ENCODE data around the gene KATNAL2.

The KATNAL2 gene, protein sequence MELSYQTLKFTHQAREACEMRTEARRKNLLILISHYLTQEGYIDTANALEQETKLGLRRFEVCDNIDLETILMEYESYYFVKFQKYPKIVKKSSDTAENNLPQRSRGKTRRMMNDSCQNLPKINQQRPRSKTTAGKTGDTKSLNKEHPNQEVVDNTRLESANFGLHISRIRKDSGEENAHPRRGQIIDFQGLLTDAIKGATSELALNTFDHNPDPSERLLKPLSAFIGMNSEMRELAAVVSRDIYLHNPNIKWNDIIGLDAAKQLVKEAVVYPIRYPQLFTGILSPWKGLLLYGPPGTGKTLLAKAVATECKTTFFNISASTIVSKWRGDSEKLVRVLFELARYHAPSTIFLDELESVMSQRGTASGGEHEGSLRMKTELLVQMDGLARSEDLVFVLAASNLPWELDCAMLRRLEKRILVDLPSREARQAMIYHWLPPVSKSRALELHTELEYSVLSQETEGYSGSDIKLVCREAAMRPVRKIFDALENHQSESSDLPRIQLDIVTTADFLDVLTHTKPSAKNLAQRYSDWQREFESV

DNA sequence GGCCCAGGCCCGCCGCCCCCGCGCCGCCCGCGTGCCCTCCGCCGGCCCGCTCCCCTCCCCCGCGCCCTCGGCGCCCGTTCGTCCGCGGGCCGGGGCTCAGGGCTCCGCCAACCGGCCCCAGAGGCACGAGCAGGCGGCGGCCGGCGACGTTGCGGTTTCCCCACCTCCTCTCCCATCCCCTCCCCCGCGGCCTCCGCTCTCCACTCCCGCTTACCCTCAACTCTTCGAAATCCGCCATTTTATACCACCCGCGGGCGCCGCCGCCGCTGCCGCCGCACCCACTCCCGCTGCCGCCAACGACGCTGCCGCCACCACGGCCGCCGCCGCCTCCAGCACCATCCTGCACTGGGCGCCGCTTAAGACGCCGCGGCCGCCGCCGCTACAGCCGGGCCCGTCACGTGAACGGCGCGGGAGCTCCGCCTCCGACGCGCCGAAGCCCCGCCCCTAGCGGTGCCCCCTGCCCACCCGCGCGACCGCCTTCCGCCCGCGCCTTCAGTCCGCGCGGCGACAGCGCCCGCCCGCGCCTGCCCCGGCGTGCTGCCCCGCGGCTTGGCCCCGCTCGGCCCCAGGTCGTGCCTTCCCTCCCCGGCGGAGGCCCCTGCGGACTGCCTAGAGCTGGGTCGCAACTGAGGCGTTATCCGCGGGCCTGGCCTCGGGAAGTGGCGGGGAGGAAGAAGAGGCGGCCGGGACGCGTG lies at the start of gene KATNAL2, which contains the start of gene PIAS2:
KATNAL2 (plus strand) TSS at position 495 of the 695 bp plus-strand sequence. CDS start 29,271 bp downstream, outside the sequence.
PIAS2 (minus strand) TSS at position 400 of the 695 bp plus-strand sequence; CDS start at position 238, 162 bp downstream.
- peak; percentile 77 for DNase-seq

DNA sequence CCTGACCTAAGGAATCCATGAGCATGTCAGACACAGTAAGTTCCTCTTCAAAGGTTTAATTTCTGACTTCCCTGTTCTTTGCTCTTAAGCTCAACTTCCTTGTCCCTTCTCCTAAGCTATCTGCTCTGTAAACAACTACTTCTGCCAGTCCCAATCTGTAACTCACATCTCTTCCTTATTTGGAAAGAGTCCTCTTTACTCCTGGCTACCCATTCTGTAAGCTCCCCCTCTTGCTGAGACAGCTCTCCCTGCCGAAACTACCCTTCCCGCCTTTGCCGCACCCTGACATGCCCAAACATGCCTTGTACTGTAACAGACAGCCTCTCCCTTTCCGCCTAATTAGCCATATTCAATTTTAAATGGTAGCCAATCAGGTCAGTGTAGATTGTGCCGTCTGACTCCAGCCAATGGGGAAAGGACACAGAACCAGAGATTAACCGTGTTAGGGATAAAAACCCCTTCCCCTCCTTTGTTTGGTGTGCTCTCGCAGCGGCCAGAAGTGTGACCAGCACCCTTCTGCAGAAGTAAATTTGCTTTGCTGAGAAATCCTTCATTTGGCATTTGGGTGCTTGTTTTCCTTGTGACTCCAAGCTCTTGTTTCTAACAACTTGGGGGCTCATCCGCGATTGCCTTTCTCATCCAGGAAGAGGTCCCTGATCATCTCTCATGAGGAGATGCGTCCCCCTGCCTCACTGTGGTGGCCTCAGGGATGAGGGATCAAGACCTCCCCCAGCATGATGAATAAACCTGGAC lies 49.1 kb upstream of the KATNAL2 start:
- no peak for DNase-seq

DNA sequence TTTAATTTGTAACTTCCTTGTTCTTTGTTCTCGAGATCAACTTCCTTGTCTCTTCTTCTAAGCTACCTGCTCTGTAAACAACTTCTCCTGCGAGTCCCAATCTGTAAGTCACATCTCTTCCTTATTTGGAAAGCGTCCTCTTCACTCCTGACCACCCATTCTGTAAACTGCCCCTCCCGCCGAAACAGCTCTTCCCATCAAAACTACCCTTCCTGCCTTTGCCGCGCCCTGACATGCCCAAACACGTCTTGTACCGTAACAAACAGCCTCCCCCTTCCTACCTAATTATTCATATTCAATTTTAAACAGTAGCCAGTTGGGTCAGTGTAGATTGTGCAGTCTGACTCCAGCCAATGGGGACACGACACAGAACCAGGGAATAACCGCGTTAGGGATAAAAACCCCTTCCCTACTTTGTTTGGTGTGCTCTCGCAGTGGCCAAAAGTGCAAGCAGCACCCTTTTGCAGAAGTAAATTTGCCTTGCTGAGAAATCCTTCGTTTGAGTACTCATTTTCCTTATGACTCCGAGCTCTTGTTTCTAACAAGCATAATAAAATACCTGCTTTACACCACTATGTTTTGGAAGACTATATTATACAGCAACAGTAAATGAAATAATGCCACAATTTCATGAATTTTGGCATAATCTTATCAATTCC lies 39.9 kb upstream of the KATNAL2 start:
- no peak for DNase-seq

DNA sequence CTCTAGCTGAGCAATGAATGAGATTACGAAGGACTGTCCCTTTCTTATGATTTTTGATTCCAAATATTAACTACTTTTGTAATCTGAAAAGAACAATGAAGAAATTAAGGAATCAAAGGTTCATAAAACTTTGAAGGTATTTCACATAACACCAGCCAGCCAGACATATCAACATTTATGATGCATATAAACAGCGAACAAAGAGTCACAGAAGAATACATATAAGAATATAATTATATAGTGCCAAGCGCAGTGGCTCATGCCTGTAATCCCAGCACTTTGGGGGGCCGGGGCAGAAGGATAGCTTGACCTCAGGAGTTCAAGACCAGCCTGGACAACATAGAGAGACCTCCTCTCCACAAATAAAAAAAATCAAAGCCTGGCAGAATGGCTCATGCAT lies 34.2 kb upstream of the KATNAL2 start:
- no peak for DNase-seq

DNA sequence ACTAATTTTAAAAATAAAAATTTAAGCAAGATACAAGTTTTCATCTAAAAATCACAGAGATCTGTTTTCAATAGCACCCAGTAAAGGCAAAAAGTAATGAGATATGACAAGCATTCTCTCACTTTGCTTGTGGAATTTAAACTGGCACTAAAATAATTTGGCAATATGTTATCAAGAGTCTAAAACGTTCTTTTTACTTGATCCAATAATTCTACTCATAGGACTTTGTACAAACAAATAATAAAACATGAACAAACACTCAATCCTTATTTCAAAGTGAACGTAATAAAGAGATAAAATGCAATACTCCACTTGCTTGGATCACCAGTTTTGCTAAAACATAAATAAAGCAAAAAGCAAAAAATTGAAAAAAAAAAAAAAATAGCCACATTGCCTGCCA lies 30.5 kb upstream of the KATNAL2 start:
- DNase-seq: no peak

DNA sequence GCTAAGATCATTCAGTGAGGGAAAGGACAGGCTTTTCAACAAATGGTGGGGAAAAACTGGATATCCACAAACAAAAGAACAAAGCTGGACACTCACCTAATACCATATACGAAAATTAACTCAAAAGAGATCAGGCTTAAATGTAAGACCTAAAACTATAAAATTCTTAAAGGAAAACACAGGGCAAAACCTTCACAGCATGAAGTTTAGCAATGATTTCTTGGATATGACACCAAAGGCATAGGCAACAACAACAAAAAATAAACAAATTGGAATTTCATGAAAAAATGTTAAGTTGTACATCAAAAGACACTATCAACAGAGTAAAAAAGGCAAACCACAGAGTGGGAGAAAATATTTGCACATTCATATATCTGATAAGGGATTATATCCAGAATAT lies 28.4 kb upstream of the KATNAL2 start:
- DNase-seq: no peak

DNA sequence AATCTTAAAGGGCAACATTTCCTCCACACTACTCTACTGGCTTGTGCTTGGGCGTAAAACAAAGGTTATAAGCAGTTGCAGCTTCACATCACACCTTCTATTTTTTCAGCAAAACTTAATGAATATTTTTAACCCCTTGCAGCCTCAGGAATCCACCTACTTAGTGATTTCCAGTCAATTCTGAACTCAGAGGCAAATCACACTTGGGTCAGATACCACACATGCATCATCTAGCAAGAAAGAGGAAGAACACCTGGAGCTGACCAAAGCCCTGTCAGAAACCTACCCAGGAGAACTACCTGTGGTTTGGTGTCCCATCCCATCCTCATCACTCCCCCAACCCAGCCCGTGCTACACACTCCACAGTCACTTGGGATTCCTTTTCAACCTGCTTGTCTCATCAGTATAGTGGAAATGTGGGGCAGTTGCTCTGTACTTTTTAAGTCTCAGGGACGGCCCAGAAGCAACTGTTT lies 25.6 kb upstream of the KATNAL2 start:
- no peak for DNase-seq

DNA sequence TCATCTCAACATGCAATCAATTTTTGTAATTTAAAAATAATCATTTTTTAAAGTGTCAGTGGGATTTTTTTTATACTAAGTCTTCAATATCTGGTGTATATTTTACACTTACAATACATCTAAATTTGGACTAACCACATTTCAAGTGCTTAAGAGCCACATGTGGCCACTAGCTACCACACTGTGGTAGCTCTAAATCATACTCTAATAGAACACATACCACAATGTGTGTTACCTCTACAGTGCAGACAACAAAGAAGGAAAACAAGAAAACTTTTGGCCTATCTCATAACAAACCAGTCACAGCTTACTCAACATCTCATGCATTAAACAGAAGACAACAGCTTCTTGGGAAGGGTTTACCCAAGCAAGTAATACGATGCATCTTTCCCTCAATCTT lies 24.6 kb upstream of the KATNAL2 start:
- no peak for DNase-seq

DNA sequence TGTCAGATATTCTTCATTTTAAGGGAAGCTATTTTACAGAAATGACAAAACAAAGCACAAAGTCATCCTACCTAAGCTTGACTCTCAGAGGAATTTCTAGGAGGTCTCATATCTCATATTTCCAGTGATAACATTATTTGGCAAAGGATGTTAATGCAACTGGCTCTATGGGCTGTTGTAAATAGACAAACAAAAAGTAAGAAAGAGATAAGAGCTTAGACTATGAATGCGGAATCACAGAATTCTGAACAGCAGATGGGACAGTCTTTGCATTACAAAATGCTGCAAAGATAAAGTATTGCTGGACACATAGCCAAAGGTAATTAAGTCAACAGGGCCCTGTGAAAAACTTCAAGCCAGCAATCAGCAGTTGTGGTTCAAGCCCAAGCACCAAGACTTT lies 24.0 kb upstream of the KATNAL2 start:
- DNase-seq: no peak

DNA sequence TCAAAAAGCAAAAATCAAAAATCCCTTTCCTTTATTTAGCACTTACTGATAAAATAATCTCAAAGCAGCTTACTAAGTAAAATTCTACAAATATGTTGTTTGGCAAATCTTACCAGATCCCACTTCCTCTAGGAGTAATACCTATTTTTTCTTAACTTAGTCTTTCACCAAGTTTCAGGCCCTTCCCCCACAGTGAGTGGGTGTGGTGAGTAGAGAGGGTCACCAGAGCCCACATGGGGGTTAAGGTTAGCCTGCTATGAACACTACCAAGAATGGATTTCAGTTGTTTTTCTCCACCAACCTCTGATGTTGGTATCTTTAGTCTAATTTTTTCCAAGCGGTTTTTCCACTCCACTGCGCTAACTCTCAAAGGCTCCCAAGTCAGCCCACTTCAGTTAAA lies 23.3 kb upstream of the KATNAL2 start:
- DNase-seq: no peak

DNA sequence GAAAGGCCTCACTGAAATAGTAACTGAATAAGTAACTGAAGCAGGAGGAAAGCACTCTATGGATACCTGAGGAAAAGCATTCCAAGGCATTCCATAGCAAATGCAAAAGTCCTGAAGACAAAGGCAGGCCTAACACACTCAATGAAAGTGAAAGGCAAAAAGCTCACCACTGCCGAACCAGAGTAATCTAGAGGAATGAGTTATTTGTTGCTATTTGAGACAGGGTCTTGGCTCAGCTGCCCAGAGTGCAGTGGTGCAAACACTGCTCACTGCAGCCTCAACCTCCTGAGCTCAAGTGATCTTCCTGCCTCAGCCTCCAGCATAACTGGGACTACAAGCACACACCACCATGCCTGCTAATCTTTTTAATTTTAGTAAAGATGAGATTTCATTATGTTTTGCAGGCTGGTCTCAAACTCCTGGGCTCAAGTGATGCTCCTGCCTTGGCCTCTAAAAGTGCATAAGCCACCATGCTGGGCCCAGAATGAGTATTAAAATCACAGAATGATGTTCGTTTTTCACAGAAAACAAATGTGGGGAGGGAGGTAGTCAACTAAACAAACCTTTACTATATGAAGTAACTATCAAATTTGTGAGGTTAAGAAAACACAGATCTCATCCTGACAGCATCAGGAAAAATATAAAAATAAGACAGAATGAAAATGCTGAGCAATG lies 18.0 kb upstream of the KATNAL2 start:
- DNase-seq: no peak

DNA sequence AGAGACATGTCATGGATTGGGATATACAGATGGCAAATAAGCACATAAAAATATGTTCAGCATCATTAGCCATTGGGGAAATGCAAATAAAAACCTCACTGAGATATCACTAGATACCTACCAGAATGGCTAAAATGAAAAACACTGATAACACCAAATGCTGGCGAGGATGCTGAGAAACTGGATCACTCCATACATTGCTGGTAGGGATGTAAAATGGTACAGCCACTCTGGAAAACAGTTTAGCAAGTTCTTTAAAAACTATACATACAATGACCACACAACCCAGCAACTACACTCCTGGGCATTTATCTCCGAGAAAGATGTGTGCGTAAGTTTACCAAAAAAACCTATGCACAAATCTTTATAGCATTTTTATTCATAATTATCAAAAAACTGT lies 14.0 kb upstream of the KATNAL2 start:
- DNase-seq: no peak

DNA sequence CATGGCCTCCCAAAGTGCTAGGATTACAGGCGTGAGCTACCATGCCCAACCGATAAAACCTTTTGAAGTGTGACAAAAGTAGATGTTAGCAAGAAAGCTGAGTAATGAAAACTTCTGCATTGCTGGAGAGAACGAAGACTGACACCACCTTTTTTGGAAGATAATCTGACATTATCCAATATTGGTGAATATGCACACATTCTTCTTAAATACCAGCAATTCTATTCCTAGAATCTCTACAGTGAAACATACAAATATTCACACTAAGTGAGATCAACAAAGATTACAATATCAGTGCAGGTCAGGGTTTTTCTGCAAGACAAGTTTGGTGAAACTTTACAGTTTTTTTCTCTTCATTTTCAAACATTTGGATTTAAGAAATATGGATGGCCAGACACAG lies 7.9 kb upstream of the KATNAL2 start:
- no peak for DNase-seq

DNA sequence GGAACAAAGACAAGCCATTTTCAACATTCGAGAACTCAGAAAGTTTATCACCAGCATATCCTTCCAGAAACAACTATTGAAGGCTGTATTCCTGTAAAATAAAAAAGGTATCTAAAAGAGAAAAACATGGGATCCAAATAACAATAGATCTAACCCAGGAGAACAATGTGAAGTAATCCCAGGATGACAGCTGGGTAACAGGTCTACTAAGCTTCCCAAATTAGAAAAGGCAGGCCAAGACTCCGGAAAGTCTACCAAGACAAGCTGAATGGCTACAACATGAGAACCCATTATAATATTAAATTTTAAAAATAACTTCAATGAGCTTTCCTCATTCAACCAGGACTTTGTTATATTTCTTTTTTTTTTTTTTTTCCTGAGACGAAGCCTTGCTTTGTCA lies 6.5 kb upstream of the KATNAL2 start:
- DNase-seq: no peak

DNA sequence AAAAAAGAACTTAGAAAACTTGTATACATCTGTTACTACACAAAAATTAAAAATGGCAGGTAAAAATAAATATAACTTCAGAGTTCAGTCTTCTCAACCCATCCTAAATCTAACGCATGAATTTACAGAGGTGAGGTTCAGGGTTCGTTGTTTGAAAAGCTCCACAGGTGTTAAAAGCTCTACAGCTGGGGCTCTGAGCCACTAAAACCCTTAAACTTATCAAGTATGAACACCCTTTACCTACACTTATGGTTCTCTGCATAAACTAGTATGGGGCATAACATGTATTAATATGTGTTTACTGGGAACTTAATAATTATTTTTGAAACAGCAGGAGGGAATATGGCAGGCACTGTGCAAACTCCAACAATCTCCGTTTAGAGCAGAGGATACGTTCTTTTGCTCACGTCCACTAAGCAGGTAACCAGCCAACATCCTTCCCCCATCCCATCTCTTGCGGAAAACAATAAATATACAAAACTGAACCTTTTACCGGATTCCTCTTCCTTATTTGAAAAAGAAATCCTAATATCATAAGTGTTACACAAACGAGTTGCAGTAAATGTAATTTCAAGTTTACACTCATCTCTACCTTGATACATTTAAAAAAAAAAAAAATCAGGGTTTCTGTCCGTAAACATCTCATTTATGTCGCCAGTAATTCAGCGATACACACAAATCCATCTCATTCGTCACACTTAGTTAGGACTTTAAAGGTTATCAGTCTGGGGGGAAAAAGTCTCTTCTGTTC lies 1.4 kb upstream of the KATNAL2 start:
- DNase-seq: no peak

DNA sequence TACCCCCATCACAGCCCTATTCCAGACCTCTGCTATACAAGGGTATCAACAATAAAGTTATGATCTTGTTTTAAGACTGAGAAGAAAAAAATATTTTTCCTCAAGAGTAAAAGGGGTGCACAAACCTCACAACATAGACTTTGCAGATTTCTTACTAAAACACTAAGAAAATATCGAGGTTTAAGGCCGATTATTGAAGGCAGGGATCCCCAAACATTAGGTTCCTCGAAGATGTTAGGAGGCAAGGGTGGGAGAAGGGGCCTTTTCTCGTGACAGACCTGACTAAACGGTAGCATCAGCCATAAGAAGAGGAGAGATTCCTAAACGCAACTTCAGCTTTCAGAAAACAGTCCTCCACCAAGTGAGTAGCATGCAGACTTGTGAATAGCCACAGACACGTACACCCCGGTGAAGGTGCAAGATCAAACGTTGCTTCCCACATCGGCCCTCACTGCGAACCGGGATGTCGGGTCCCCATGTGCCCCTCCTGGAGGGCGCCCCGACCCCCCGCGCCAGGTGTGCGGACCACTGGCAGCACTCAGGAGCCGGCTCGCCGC lies 773 bp upstream of the KATNAL2 start:
- no peak for DNase-seq

DNA sequence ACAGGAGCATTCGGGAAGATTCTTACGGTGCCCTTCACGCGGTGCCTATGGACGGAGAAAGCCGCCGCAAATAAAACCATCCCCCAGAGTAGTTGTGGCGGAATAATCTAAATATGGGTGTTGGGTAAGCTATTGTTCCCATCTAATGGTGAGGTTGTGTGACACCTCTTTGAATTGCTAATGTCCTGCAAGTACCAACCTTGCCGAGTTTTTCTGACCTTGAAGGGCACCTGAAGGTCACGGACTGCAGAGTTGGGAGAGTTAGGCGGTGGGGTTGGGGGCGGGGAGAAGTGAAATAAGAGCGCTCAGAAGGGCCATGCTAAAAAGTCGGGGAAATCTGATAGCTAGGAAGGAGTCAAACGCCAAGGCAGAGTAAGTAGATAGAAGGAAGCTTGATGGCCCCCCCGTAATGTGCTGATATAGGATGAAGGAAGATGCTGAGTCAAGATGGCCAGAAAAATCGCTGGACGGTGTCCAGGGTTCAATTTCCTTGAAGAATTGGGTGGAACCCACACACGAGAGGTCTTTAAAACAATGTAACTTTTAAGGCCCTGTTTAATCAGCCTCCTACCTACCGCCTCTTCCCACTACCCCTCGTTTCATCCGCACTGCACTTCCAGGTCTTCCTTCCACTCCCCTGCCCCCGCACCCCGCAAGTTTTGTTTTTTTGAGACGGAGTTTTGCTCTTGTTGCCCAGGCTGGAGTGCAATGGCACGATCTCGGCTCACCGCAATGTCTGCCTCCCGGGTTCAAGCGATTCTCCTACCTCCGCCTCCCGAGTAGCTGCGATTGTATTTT lies 600 bp downstream of the KATNAL2 start:
- peak; percentile 8 for DNase-seq

DNA sequence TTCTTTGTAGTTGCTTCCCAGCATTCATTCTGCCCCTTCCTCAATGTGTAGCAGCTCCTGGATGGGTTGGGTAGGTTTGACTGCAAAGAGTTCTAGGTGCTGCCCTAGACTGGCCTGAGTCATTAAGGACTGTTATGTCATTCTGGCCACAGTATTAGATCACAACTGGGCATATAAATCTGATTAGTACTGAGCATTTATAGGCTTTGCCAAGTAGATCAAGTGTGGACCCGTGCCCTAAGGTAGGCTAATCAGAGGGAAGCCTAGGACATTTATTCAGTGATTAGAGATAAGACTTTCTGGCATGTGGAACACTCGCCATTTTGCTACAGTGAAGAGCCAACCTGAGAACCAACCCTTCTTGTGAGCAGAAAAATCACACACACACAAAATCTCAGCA lies 2.7 kb downstream of the KATNAL2 start:
- no peak for DNase-seq

DNA sequence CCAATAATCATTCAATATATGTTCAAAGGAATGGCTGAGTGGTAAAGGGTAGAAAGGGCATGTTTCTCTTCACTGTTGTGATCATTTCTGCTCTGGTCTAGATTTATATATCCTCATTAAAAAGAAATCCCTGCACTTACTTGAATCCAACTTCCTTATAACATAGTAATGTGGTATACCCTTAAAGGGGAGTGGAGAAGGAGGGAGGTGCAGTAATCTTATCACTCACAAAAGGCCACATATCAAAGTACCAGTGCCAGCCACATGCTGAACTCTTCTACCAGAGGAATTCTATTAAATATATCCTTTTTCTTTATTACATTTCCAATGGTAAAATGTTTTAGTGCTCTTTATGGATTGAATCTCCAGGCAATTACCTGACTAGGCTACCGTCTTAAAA lies 3.3 kb downstream of the KATNAL2 start:
- no peak for DNase-seq

DNA sequence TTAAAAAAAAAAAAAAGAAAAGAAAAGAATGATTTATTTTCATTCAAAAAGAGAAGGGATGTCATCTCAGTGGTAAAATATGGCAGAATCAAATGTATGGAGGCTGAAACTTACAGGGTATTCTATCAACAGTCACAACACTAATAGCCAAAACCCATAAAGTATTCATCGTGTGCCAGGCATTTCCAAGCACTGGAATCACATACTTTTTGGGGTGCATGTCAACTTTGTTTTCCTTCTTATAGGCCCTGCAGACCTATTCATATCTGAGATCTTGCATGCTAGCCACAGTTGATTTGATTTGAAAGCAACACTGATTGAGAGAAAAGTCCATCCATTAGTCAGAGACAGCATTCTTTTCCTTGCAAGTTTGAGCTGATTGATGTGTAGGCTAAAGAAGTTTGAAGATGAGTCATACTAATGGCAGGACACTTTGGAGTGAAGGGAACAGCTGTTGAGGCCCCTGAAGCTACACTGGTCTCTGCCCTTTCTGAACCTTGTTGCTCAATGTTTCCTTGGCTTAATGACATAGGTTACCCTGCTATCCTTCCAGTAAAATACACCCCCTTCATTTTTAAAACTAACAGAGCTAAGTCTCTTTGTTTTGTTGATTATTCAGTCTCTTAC lies 22.0 kb downstream of the KATNAL2 start:
- DNase-seq: no peak
